Gastrocnemius medialis (tissue), 4 donors: ENCODE data around the gene CYYR1. TPM values are rescaled to one million over a fixed set of nuclear protein-coding genes. Genes with fewer than 3 reads are reported as not detected.

Experiments
- ATAC-seq, 2 donors: fragments of 150-250 bp; one replicate each; pipeline ENCODE4 v1.9.1; 2016
- DNase-seq, 2 donors: peaks; one replicate each; pipeline ENCODE4 v3.0.0-alpha.2; 2019
- H3K27ac ChIP-seq, 4 donors: fragments of 200-600 bp; sonication (generic); 1 replicate in 1 of 4; 2 replicates in 3 of 4; pipeline ENCODE4 v1.5.1; 2016 to 2018; ENCODE audit warnings: mild to moderate bottlenecking in 2 of 4, moderate library complexity in 1 of 4
- H3K27me3 ChIP-seq, 3 donors: fragments of 200-600 bp; sonication (generic) in 2 of 3; 1 replicate in 1 of 3; 2 replicates in 2 of 3; pipeline versions ENCODE4 v1.5.1 to v1.6.0; 2016 to 2019; ENCODE audit warnings: mild to moderate bottlenecking in 1 of 3, moderate library complexity in 1 of 3
- H3K36me3 ChIP-seq, 2 donors: fragments of 200-600 bp; sonication (generic) in 1 of 2; one replicate each; pipeline ENCODE4 v1.5.1; 2017 to 2018
- H3K4me1 ChIP-seq, 2 donors: fragments of 200-600 bp; sonication (generic) in 1 of 2; one replicate each; pipeline ENCODE4 v1.5.1; 2016 to 2017; ENCODE audit warnings: mild to moderate bottlenecking in 2 of 2
- H3K4me3 ChIP-seq, 4 donors: fragments of 200-600 bp; sonication (generic) in 3 of 4; 1 replicate in 1 of 4; 2 replicates in 3 of 4; pipeline ENCODE4 v1.5.1; 2016 to 2019; ENCODE audit warnings: mild to moderate bottlenecking in 2 of 4
- H3K9me3 ChIP-seq, 3 donors: fragments of 200-600 bp; sonication (generic) in 2 of 3; 1 replicate in 1 of 3; 2 replicates in 2 of 3; pipeline ENCODE4 v1.5.1; 2016 to 2019
- POLR2A ChIP-seq, 2 donors: fragments of 450-650 bp; IDR thresholded peaks; one replicate each; pipeline ENCODE4 v1.6.1; 2017; ENCODE audit warnings: antibody characterized with exemption in 2 of 2, mild to moderate bottlenecking in 2 of 2, moderate library complexity in 2 of 2
- in situ Hi-C, 4 donors: fragments of 200-750 bp; cut with MboI; loops; one replicate each; pipeline versions ENCODE4 v1.15.0 to v1.8.0; 2017; ENCODE audit warnings: low sequenced_read_pairs in 4 of 4
- intact Hi-C: fragments of 100-400 bp; cut with DNase I; formaldehyde crosslinking; loops from one replicate; pipeline ENCODE4 v1.15.1; 2023; ENCODE audit warnings: low total_unique reads
- total RNA-seq, 4 donors: library from RNA; depleted of rRNA; stranded (reverse); fragments of >200 nt; gene quantifications; one replicate each; pipeline versions ENCODE4 v1.1.0 to v1.2.3, GENCODE V29; 2016
- TF ChIP-seq, protein P1 (sequence below), 5 experiments: fragments of 450-650 bp in 3 of 5; fragments of 200-600 bp in 2 of 5; sonication (generic) in 2 of 5; IDR thresholded peaks in 4 of 5; conservative IDR thresholded peaks in 1 of 5; 1 replicate in 4 of 5; 2 replicates in 1 of 5; pipeline ENCODE4 v1.5.1; 2016 to 2019; ENCODE audit warnings: antibody characterized with exemption in 5 of 5, mild to moderate bottlenecking in 3 of 5, moderate library complexity in 3 of 5

Gene CYYR1
- total RNA-seq, 4 donors from 2014 or later = 11.7 to 15.5 (median 13.8) TPM

- no peak for ATAC-seq
- Histone ChIP-seq H3K4me1 (no peaks in the 10 kb centered on the region), H3K4me3 (no peak overlapping the region), H3K27me3 (no peaks in the 10 kb centered on the region), H3K36me3 (no peaks in the 10 kb centered on the region), H3K9me3 (no peaks in the 10 kb centered on the region), H3K27ac (no peak overlapping the region)
- in situ Hi-C loops = loop anchor here in 1 of 4 donors (10.0 kb wide), 1 partner anchor 75 kb away; no protein-coding TSS in a partner anchor
- no peak for TF ChIP-seq POLR2A (IDR thresholded peaks at IDR 0.05)
- TF ChIP-seq, protein P1, sequence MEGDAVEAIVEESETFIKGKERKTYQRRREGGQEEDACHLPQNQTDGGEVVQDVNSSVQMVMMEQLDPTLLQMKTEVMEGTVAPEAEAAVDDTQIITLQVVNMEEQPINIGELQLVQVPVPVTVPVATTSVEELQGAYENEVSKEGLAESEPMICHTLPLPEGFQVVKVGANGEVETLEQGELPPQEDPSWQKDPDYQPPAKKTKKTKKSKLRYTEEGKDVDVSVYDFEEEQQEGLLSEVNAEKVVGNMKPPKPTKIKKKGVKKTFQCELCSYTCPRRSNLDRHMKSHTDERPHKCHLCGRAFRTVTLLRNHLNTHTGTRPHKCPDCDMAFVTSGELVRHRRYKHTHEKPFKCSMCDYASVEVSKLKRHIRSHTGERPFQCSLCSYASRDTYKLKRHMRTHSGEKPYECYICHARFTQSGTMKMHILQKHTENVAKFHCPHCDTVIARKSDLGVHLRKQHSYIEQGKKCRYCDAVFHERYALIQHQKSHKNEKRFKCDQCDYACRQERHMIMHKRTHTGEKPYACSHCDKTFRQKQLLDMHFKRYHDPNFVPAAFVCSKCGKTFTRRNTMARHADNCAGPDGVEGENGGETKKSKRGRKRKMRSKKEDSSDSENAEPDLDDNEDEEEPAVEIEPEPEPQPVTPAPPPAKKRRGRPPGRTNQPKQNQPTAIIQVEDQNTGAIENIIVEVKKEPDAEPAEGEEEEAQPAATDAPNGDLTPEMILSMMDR (IDR thresholded peaks at IDR 0.05 in 4 of 5, conservative IDR thresholded peaks at IDR 0.05 in 1 of 5) = no peak
- DNase-seq = no peak
- intact Hi-C loops = no loop called here
These were observed 83.3 kb downstream of the CYYR1 start for GRCh38 chr21:26489781-26490180.

GRCh38 chr21:26487981-26488480, 85.1 kb downstream of the CYYR1 start:
- in situ Hi-C loops (no loop called here), intact Hi-C loops (no loop called here)
- TF ChIP-seq POLR2A (IDR thresholded peaks at IDR 0.05) = no peak
- TF ChIP-seq, protein P1 (IDR thresholded peaks at IDR 0.05 in 4 of 5, conservative IDR thresholded peaks at IDR 0.05 in 1 of 5) = no peak
- no peak for DNase-seq
- Histone ChIP-seq H3K27me3 (no peaks in the 10 kb centered on the region), H3K36me3 (no peaks in the 10 kb centered on the region), H3K9me3 (no peaks in the 10 kb centered on the region), H3K4me1 (no peaks in the 10 kb centered on the region), H3K27ac (no peak overlapping the region), H3K4me3 (no peak overlapping the region)
- ATAC-seq = no peak

GRCh38 chr21:26473471-26473870, 99.6 kb downstream of the CYYR1 start:
- Histone ChIP-seq H3K36me3 (no peaks in the 10 kb centered on the region), H3K27me3 (no peaks in the 10 kb centered on the region), H3K9me3 (no peaks in the 10 kb centered on the region), H3K4me3 (no peak overlapping the region), H3K27ac (no peak overlapping the region), H3K4me1 (no peaks in the 10 kb centered on the region)
- ATAC-seq (no peak), DNase-seq (no peak)
- intact Hi-C loops (no loop called here), in situ Hi-C loops (no loop called here)
- TF ChIP-seq, protein P1 (IDR thresholded peaks at IDR 0.05 in 4 of 5, conservative IDR thresholded peaks at IDR 0.05 in 1 of 5) = no peak
- no peak for TF ChIP-seq POLR2A (IDR thresholded peaks at IDR 0.05)

DNA sequence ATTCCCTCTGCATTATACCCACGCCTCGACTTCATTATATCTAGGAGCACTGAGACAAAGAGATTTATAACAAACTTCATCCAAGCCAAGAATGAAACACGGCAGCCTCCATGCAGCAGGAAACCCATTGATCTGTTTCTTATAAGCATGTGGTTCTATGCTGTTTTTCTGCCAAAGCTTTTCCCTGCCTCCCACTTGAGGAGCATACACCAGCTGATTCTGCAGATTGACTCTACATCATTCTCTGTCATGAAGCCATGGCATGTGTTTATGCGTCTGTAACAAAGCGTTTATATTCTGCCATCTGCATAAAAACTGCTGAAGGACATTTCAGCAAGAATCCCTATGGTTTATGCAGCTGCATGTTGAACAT, 102.0 kb downstream of the CYYR1 start:
- in situ Hi-C loops (no loop called here), intact Hi-C loops (no loop called here)
- DNase-seq (no peak), ATAC-seq (no peak)
- Histone ChIP-seq H3K4me1 (no peaks in the 10 kb centered on the region), H3K4me3 (no peak overlapping the region), H3K27me3 (no peaks in the 10 kb centered on the region), H3K9me3 (no peaks in the 10 kb centered on the region), H3K36me3 (no peaks in the 10 kb centered on the region), H3K27ac (no peak overlapping the region)
- TF ChIP-seq, protein P1 (IDR thresholded peaks at IDR 0.05 in 4 of 5, conservative IDR thresholded peaks at IDR 0.05 in 1 of 5) = no peak
- TF ChIP-seq POLR2A (IDR thresholded peaks at IDR 0.05) = no peak
